ENCODE measurements around the gene PRICKLE1.

DNA sequence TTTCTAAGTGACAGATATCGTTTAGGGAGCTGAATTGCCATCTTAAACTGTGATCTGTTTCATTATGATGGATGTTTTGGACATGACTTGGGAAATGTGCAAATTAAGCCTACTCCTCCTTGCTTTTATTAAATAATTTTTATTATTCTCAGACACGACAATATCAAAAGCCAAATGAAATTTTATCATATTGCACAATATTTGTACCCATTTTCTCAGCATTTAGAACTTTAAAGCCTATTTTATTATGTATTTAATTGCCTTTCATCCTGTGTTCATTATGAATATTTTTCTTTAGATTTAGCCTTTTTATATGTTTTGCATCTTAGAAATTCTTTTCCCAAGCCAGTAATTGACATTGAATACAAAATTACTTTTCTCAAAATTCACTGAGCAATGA is 160.7 kb downstream of the PRICKLE1 start:
- TF ChIP-seq NFIC (IDR thresholded peaks at IDR 0.05; ENCODE audit: low read depth, low read length): no peak
- TF ChIP-seq, protein P1, sequence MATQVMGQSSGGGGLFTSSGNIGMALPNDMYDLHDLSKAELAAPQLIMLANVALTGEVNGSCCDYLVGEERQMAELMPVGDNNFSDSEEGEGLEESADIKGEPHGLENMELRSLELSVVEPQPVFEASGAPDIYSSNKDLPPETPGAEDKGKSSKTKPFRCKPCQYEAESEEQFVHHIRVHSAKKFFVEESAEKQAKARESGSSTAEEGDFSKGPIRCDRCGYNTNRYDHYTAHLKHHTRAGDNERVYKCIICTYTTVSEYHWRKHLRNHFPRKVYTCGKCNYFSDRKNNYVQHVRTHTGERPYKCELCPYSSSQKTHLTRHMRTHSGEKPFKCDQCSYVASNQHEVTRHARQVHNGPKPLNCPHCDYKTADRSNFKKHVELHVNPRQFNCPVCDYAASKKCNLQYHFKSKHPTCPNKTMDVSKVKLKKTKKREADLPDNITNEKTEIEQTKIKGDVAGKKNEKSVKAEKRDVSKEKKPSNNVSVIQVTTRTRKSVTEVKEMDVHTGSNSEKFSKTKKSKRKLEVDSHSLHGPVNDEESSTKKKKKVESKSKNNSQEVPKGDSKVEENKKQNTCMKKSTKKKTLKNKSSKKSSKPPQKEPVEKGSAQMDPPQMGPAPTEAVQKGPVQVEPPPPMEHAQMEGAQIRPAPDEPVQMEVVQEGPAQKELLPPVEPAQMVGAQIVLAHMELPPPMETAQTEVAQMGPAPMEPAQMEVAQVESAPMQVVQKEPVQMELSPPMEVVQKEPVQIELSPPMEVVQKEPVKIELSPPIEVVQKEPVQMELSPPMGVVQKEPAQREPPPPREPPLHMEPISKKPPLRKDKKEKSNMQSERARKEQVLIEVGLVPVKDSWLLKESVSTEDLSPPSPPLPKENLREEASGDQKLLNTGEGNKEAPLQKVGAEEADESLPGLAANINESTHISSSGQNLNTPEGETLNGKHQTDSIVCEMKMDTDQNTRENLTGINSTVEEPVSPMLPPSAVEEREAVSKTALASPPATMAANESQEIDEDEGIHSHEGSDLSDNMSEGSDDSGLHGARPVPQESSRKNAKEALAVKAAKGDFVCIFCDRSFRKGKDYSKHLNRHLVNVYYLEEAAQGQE (IDR thresholded peaks at IDR 0.05; ENCODE audit: low read depth, low read length): no peak
- TF ChIP-seq TAF1 (IDR thresholded peaks at IDR 0.05; ENCODE audit: borderline replicate concordance, low read depth, low read length): no peak

Measured in GM12878 (cell line).